Endothelial cell of umbilical vein (primary cell): ENCODE measurements around the gene BBLN. TPM values are rescaled to one million over a fixed set of nuclear protein-coding genes. Genes with fewer than 3 reads are reported as not detected.

Experiments
- BruUV-seq: library from RNA; stranded (reverse); fragments of 400-500 nt; replicated peaks from 2 replicates; lab custom pipeline; 2021; lab: Mats Ljungman, UMichigan
- CTCF ChIA-PET: fragments of 300-600, 350-600 bp; sonication (Branson Sonifier 250); formaldehyde crosslinking; loops from one replicate; lab custom pipeline; 2021; ENCODE audit warnings: antibody characterized with exemption, inconsistent platforms; lab: Charles Lee
- POLR2A ChIA-PET: fragments of 300-600, 350-600 bp; sonication (Branson Sonifier 250); formaldehyde crosslinking; loops from one replicate; lab custom pipeline; 2021; ENCODE audit warnings: antibody characterized with exemption, inconsistent platforms; lab: Charles Lee
- DNase-seq: peaks from one replicate; pipeline ENCODE4 v3.0.0-alpha.2; 2011; ENCODE audit warnings: low read depth, low spot score
- FAIRE-seq: peaks from 2 replicates; lab custom pipeline; 2011; peaks lifted over from hg19 to GRCh38; lab: Jason Lieb, UNC
- H2AFZ ChIP-seq: 2 replicates; pipeline ENCODE4 v1.6.0; 2012; ENCODE audit warnings: low read depth, low read length, control low read depth, inconsistent platforms
- H3K27ac ChIP-seq: 2 replicates; pipeline ENCODE4 v1.5.1; 2011; ENCODE audit warnings: low read depth, mild to moderate bottlenecking, control low read depth, low read length, moderate library complexity; ENCODE audit not compliant: insufficient read depth
- H3K27me3 ChIP-seq, 2 experiments: 2 replicates each; pipeline versions ENCODE4 v1.6.0 to v1.6.1; 2011; ENCODE audit warnings: low read length in 2 of 2, mixed read lengths in 1 of 2; ENCODE audit not compliant: control insufficient read depth in 2 of 2, insufficient read depth in 2 of 2
- H3K36me3 ChIP-seq, 2 experiments: 2 replicates in 1 of 2; 3 replicates in 1 of 2; pipeline ENCODE4 v1.5.1; 2011; ENCODE audit warnings: low read length in 2 of 2, mild to moderate bottlenecking in 1 of 2, moderate library complexity in 1 of 2; ENCODE audit not compliant: control insufficient read depth in 2 of 2, insufficient read depth in 2 of 2; ENCODE audit errors: extremely low read depth in 1 of 2
- H3K4me1 ChIP-seq: 3 replicates; pipeline ENCODE4 v1.5.1; 2011; ENCODE audit warnings: mild to moderate bottlenecking, low read length; ENCODE audit not compliant: control insufficient read depth, insufficient read depth; ENCODE audit errors: extremely low read depth
- H3K4me2 ChIP-seq: 2 replicates; pipeline ENCODE4 v1.6.1; 2011; ENCODE audit warnings: low read length, control low read depth, mixed read lengths; ENCODE audit not compliant: insufficient read depth
- H3K4me3 ChIP-seq, 3 experiments: fragments of 200-600 bp in 1 of 3; sonication (generic), shearing (Covaris generic) in 1 of 3; replicated peaks in 1 of 3; 2 replicates each; pipeline ENCODE4 v1.5.1; 2011 to 2016; ENCODE audit warnings: control low read depth in 3 of 3, low read length in 3 of 3, mild to moderate bottlenecking in 2 of 3, inconsistent platforms in 1 of 3, low read depth in 1 of 3, moderate library complexity in 1 of 3; ENCODE audit not compliant: insufficient read depth in 1 of 3
- H3K79me2 ChIP-seq: 2 replicates; pipeline ENCODE4 v1.6.0; 2012; ENCODE audit warnings: low read length, inconsistent platforms; ENCODE audit not compliant: control insufficient read depth, insufficient read depth
- H3K9ac ChIP-seq: replicated peaks from 2 replicates; pipeline ENCODE3; 2011; ENCODE audit warnings: low read length, control low read depth; ENCODE audit not compliant: insufficient read depth; ENCODE audit errors: extremely low read depth
- H3K9me1 ChIP-seq: replicated peaks from 3 replicates; pipeline ENCODE4 v1.6.0; 2011; ENCODE audit warnings: mild to moderate bottlenecking, low read length; ENCODE audit not compliant: control insufficient read depth, insufficient read depth; ENCODE audit errors: extremely low read depth
- H3K9me3 ChIP-seq: replicated peaks from 2 replicates; pipeline ENCODE4 v1.5.1; 2012; ENCODE audit warnings: low read length, inconsistent platforms; ENCODE audit not compliant: control insufficient read depth, insufficient read depth
- H4K20me1 ChIP-seq: replicated peaks from 2 replicates; pipeline ENCODE3; 2011; ENCODE audit warnings: mild to moderate bottlenecking, low read length; ENCODE audit not compliant: control insufficient read depth, insufficient read depth; ENCODE audit errors: extremely low read depth
- EZH2 ChIP-seq: IDR thresholded peaks from 2 replicates; pipeline ENCODE4 v1.6.1; 2012; ENCODE audit warnings: borderline replicate concordance, low read depth, mild to moderate bottlenecking, moderate library complexity, low read length, inconsistent platforms; ENCODE audit not compliant: severe bottlenecking
- FOS ChIP-seq: IDR thresholded peaks from 2 replicates; pipeline ENCODE4 v1.6.1; 2011; ENCODE audit warnings: mild to moderate bottlenecking, low read length, moderate library complexity, borderline replicate concordance; ENCODE audit not compliant: insufficient read depth
- GATA2 ChIP-seq: IDR thresholded peaks from 2 replicates; pipeline ENCODE4 v1.7.0; 2011; ENCODE audit warnings: low read depth, mild to moderate bottlenecking, moderate library complexity, mixed read lengths, low read length; ENCODE audit not compliant: insufficient read length, insufficient read depth
- JUN ChIP-seq: IDR thresholded peaks from 2 replicates; pipeline ENCODE4 v1.6.1; 2011; ENCODE audit warnings: borderline replicate concordance, low read depth; ENCODE audit not compliant: insufficient read length, insufficient read depth
- MYC ChIP-seq: IDR thresholded peaks from one replicate; pipeline ENCODE4 v1.6.1; 2011; ENCODE audit warnings: mild to moderate bottlenecking, low read depth, low read length
- POLR2A ChIP-seq: IDR thresholded peaks from 2 replicates; pipeline ENCODE4 v1.6.1; 2012; ENCODE audit warnings: low read depth, mild to moderate bottlenecking, control low read depth, low read length
- POLR2AphosphoS5 ChIP-seq: IDR thresholded peaks from 2 replicates; pipeline ENCODE4 v1.6.1; 2012; ENCODE audit warnings: low read depth, mild to moderate bottlenecking, control low read depth, low read length, moderate library complexity; ENCODE audit not compliant: insufficient read depth
- dilution Hi-C: fragments of 300-500 bp; cut with MboI; formaldehyde crosslinking; loops from one replicate; pipeline ENCODE4 v1.15.0; 2019; ENCODE audit warnings: low sequenced_read_pairs; ENCODE audit not compliant: extremely low pct_ligation_motif_present
- intact Hi-C: fragments of 100-400 bp; cut with micrococcal nuclease; formaldehyde crosslinking; loops from one replicate; pipeline ENCODE4 v1.10.0; 2022
- polyA plus RNA-seq, 4 experiments: library from polyadenylated mRNA; depleted of rRNA in 3 of 4; stranded (reverse) in 3 of 4; unstranded in 1 of 4; fragments of >200 nt; gene quantifications; 2 replicates each; pipeline versions ENCODE4 v1.2.1 to v1.2.3, GENCODE V29; 2011 to 2012; ENCODE audit warnings: missing spikeins in 1 of 4
- total RNA-seq: library from RNA; stranded (reverse); gene quantifications from 2 replicates; pipeline ENCODE4 v1.2.3, GENCODE V29; 2021
- TF ChIP-seq, protein P1 (sequence below): IDR thresholded peaks from 2 replicates; pipeline ENCODE4 v1.6.1; 2011; ENCODE audit not compliant: insufficient read depth, insufficient read length
- TF ChIP-seq, protein P2 (sequence below), 2 donors: IDR thresholded peaks; 1 replicate in 1 of 2; 2 replicates in 1 of 2; pipeline ENCODE4 v1.5.1; 2011; ENCODE audit warnings: low read length in 2 of 2, mild to moderate bottlenecking in 2 of 2, moderate library complexity in 2 of 2, control low read depth in 1 of 2, inconsistent platforms in 1 of 2, low read depth in 1 of 2; ENCODE audit not compliant: insufficient read depth in 1 of 2; ENCODE audit errors: extremely low read depth in 1 of 2

The BBLN gene
- total and polyA plus RNA-seq, 2 donors (not counting 3 experiments of a cell fraction or from before 2014, with no cell fraction given): 51.0 to 124 TPM

DNA sequence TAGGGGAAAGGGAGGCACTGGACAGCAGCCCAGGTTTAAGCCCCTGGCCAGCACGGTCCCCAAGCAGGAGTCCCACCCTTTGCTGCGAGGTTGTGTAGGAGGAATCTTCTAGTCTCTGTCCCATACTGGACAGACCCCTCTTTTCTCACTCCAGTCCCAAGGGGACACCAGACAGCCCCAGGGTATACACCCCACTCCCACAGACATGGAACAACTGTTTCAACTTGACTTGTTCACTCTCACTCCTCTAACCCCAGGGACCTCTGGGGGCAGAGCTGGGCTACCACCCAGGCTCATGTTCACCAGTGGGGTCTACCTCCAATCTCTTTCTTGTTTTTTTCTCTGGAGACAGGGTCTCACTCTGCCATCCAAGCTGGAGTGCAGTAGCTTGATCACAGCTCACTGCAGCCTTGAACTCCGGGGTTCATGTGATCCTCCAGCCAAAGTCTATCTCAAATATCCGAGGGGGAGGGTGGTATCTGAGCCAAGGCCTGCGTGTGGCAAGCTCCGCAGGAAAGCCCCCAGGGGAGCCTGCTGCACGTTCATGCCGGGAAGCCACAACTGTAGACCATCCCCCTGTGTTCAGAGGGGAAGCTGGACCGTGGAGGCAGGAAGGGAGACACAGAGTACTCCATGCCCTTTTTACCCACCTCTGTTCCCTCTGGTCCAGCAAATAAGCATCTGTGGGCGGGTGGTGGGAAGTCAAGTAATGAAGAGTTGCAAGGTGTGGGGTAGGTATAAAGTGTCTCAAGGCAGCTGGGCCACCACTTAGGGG lies 34.3 kb upstream of the BBLN start:
- Histone ChIP-seq H3K27ac (no peak overlapping the region), H4K20me1 (no peaks in the 10 kb centered on the region), H3K79me2 (peaks cover 11% of the 10 kb centered on the region), H3K4me1 (peaks cover 11% of the 10 kb centered on the region), H3K27me3 (no peaks in the 10 kb centered on the region), H3K9me3 (no peaks in the 10 kb centered on the region), H3K9me1 (no peaks in the 10 kb centered on the region), H3K9ac (no peak overlapping the region), H3K4me3 (no peak overlapping the region), H3K4me2 (no peak overlapping the region), H2AFZ (no peak overlapping the region), H3K36me3 (peaks cover 0 to 11% of the 10 kb centered on the region in 2 experiments)
- CTCF ChIA-PET: interaction anchor here (0.7 to 2.1 kb wide), 8 partner anchors 8 to 39 kb away, joined by 3 to 12 read pairs (median 4); partner anchors contain the start of gene BBLN
- intact Hi-C loops (no loop called here), dilution Hi-C loops (no loop called here)
- BruUV-seq: no TSS peak
- FAIRE-seq (peak; percentile 31), DNase-seq (no peak)
- POLR2A ChIA-PET: interaction anchor here (0.7 kb wide), 2 partner anchors 12 to 32 kb away, joined by 3 read pairs; no protein-coding TSS in a partner anchor
- TF ChIP-seq MYC (no peak), EZH2 (no peak)
- TF ChIP-seq, protein P1, sequence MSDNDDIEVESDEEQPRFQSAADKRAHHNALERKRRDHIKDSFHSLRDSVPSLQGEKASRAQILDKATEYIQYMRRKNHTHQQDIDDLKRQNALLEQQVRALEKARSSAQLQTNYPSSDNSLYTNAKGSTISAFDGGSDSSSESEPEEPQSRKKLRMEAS: no peak

DNA sequence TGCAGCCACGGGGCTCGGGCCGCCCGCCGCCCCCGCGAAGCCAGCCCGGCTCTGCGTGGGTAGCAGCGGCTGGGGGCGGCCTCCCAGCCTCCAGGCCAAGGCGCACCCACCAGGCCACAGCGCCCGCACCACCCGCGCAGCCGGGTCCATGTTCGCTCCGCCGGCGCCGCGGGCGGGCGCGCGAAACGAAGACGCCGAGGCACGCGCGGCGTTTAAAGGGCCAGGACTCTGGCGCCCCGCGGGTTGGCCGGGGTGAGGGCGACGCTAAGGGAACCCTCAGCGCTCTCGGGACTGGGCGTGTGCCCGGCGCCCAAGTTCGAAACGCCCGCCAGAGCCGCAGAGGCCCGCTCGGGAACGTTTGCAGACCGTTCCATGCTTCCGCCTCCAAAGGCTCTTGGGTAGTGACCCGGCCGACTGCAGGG lies 32.5 kb upstream of the BBLN start, which contains the start of gene PTGES2:
PTGES2 (minus strand) TSS at position 162 of the 422 bp plus-strand sequence; CDS start at position 150, 12 bp downstream.
- Histone ChIP-seq H3K4me1 (peaks cover 11% of the 10 kb centered on the region), H2AFZ (peak within 1 kb of the TSS; percentile 86), H3K79me2 (peaks cover 11% of the 10 kb centered on the region), H3K27me3 (peaks cover 5% of the 10 kb centered on the region in 2 experiments), H3K4me3 (peak within 1 kb of the TSS; percentile 83 to 92 (median 90)), H3K36me3 (peaks cover 0 to 7% of the 10 kb centered on the region in 2 experiments), H3K4me2 (peak within 1 kb of the TSS; percentile 82), H3K27ac (peak within 1 kb of the TSS; percentile 76), H3K9me3 (no peaks in the 10 kb centered on the region), H3K9ac (peak within 1 kb of the TSS; percentile 91), H4K20me1 (no peaks in the 10 kb centered on the region), H3K9me1 (no peaks in the 10 kb centered on the region)
- BruUV-seq: no TSS peak
- ChIA-PET CTCF (interaction anchor here (2.3 kb wide), 1 partner anchor 10 kb away, joined by 31 read pairs; no protein-coding TSS in a partner anchor), POLR2A (no interaction called here)
- DNase-seq (peak; percentile 81), FAIRE-seq (peak; percentile 80)
- dilution Hi-C loops (no loop called here), intact Hi-C loops (loop anchor here (1.0 kb wide), 1 partner anchor 10 kb away; no protein-coding TSS in a partner anchor)
- no peak for TF ChIP-seq EZH2
- peak; percentile 6 for TF ChIP-seq FOS
- TF ChIP-seq GATA2: no peak
- peak; percentile 66 for TF ChIP-seq POLR2A
- TF ChIP-seq POLR2AphosphoS5: no peak
- no peak for TF ChIP-seq MYC
- TF ChIP-seq, protein P1: peak; percentile 46
- no peak for TF ChIP-seq JUN
- TF ChIP-seq, protein P2, sequence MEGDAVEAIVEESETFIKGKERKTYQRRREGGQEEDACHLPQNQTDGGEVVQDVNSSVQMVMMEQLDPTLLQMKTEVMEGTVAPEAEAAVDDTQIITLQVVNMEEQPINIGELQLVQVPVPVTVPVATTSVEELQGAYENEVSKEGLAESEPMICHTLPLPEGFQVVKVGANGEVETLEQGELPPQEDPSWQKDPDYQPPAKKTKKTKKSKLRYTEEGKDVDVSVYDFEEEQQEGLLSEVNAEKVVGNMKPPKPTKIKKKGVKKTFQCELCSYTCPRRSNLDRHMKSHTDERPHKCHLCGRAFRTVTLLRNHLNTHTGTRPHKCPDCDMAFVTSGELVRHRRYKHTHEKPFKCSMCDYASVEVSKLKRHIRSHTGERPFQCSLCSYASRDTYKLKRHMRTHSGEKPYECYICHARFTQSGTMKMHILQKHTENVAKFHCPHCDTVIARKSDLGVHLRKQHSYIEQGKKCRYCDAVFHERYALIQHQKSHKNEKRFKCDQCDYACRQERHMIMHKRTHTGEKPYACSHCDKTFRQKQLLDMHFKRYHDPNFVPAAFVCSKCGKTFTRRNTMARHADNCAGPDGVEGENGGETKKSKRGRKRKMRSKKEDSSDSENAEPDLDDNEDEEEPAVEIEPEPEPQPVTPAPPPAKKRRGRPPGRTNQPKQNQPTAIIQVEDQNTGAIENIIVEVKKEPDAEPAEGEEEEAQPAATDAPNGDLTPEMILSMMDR (IDR thresholded peaks at IDR 0.05; ENCODE audit: extremely low read depth in 1 of 2, insufficient read depth in 1 of 2, low read depth in 1 of 2, low read length in 2 of 2): no peak
